HEK293T (cell line): Measurements from ENCODE around the gene SUGT1.

Experiments used
- CTCF ChIA-PET: fragments of 350-600 bp; formaldehyde crosslinking; extraction: SDS; loops from one replicate; lab custom pipeline; 2021; ENCODE audit warnings: antibody characterized with exemption, inconsistent platforms; lab: Yijun Ruan, JAX
- POLR2A ChIA-PET: fragments of 350-600 bp; formaldehyde crosslinking; extraction: SDS; loops from one replicate; lab custom pipeline; 2020; ENCODE audit warnings: antibody characterized with exemption, inconsistent platforms; lab: Yijun Ruan, JAX
- DNase-seq: peaks from one replicate; pipeline ENCODE4 v3.0.0; 2012; ENCODE audit warnings: mixed read lengths; ENCODE audit errors: extremely low spot score
- ARNT ChIP-seq: fragments of 450-650 bp; IDR thresholded peaks from 2 replicates; pipeline ENCODE4 v1.6.1; 2017; ENCODE audit warnings: mild to moderate bottlenecking
- BHLHE40 ChIP-seq: fragments of 450-650 bp; IDR thresholded peaks from 2 replicates; pipeline ENCODE4 v1.6.1; 2016; ENCODE audit warnings: mild to moderate bottlenecking, moderate library complexity, borderline replicate concordance
- CTBP1 ChIP-seq: fragments of 450-650 bp; IDR thresholded peaks from 2 replicates; pipeline ENCODE4 v1.6.1; 2016; ENCODE audit warnings: borderline replicate concordance
- ELF4 ChIP-seq: fragments of 450-650 bp; IDR thresholded peaks from 2 replicates; pipeline ENCODE4 v1.6.1; 2017; ENCODE audit warnings: antibody characterized with exemption
- FOXA1 ChIP-seq: fragments of 450-650 bp; IDR thresholded peaks from 2 replicates; pipeline ENCODE4 v1.6.1; 2016; ENCODE audit warnings: mild to moderate bottlenecking
- FOXK2 ChIP-seq: fragments of 450-650 bp; IDR thresholded peaks from 2 replicates; pipeline ENCODE4 v1.6.1; 2016; ENCODE audit warnings: mild to moderate bottlenecking
- FOXM1 ChIP-seq: fragments of 450-650 bp; IDR thresholded peaks from 2 replicates; pipeline ENCODE4 v1.6.1; 2017; ENCODE audit warnings: mild to moderate bottlenecking, borderline replicate concordance
- HDGF ChIP-seq: fragments of 450-650 bp; IDR thresholded peaks from 2 replicates; pipeline ENCODE4 v1.6.1; 2017; ENCODE audit warnings: antibody characterized with exemption, borderline replicate concordance
- L3MBTL2 ChIP-seq: fragments of 450-650 bp; conservative IDR thresholded peaks from 2 replicates; pipeline ENCODE4 v1.6.1; 2016; ENCODE audit warnings: mild to moderate bottlenecking
- LEF1 ChIP-seq: fragments of 450-650 bp; IDR thresholded peaks from 2 replicates; pipeline ENCODE4 v1.6.1; 2017; ENCODE audit warnings: mild to moderate bottlenecking, borderline replicate concordance
- NFRKB ChIP-seq: fragments of 450-650 bp; IDR thresholded peaks from 2 replicates; pipeline ENCODE4 v1.6.1; 2016; ENCODE audit warnings: mild to moderate bottlenecking, moderate library complexity
- PKNOX1 ChIP-seq: fragments of 450-650 bp; IDR thresholded peaks from 2 replicates; pipeline ENCODE4 v1.6.1; 2016
- SP1 ChIP-seq: fragments of 450-650 bp; IDR thresholded peaks from 2 replicates; pipeline ENCODE4 v1.6.1; 2017
- SUZ12 ChIP-seq: fragments of 450-650 bp; IDR thresholded peaks from 2 replicates; pipeline ENCODE4 v1.6.1; 2016; ENCODE audit warnings: mild to moderate bottlenecking
- TARDBP ChIP-seq: fragments of 450-650 bp; IDR thresholded peaks from 2 replicates; pipeline ENCODE4 v1.6.1; 2016
- ZNF384 ChIP-seq: fragments of 450-650 bp; IDR thresholded peaks from 2 replicates; pipeline ENCODE4 v1.6.1; 2016

The SUGT1 gene

GRCh38 chr13:52723181-52723580, 70.5 kb downstream of the SUGT1 start:
- no peak for DNase-seq
- POLR2A ChIA-PET, result no interaction called here
- TF ChIP-seq NFRKB (no peak), ELF4 (no peak), SP1 (no peak), HDGF (no peak), FOXA1 (no peak), L3MBTL2 (no peak), BHLHE40 (no peak), PKNOX1 (no peak), SUZ12 (no peak), FOXM1 (no peak), LEF1 (no peak)
- CTCF ChIA-PET, result no interaction called here

GRCh38 chr13:52725302-52725701, 72.7 kb downstream of the SUGT1 start:
- no peak for DNase-seq
- ChIA-PET CTCF (no interaction called here), POLR2A (no interaction called here)
- no peak for TF ChIP-seq CTBP1
- TF ChIP-seq BHLHE40, result no peak
- TF ChIP-seq L3MBTL2, result no peak
- TF ChIP-seq ZNF384, result no peak
- TF ChIP-seq HDGF, result no peak
- no peak for TF ChIP-seq FOXM1
- no peak for TF ChIP-seq FOXA1
- no peak for TF ChIP-seq FOXK2
- TF ChIP-seq ELF4, result no peak
- TF ChIP-seq PKNOX1, result no peak
- TF ChIP-seq LEF1, result no peak
- TF ChIP-seq SP1, result no peak
- TF ChIP-seq NFRKB, result no peak
- TF ChIP-seq ARNT, result no peak
- no peak for TF ChIP-seq TARDBP
- no peak for TF ChIP-seq SUZ12

GRCh38 chr13:52726258-52726657, 73.6 kb downstream of the SUGT1 start:
- no peak for TF ChIP-seq ELF4
- TF ChIP-seq PKNOX1, result no peak
- no peak for TF ChIP-seq ARNT
- no peak for TF ChIP-seq ZNF384
- no peak for TF ChIP-seq NFRKB
- no peak for TF ChIP-seq FOXM1
- TF ChIP-seq FOXK2, result no peak
- no peak for TF ChIP-seq TARDBP
- no peak for TF ChIP-seq FOXA1
- ChIA-PET POLR2A (no interaction called here), CTCF (no interaction called here)
- no peak for DNase-seq

GRCh38 chr13:52734075-52734623, 81.5 kb downstream of the SUGT1 start:
- CTCF ChIA-PET, result interaction anchor here (0.6 to 0.8 kb wide), 2 partner anchors 11 to 18 kb away, joined by 3 read pairs; no protein-coding TSS in a partner anchor
- POLR2A ChIA-PET, result no interaction called here
- no peak for DNase-seq
- TF ChIP-seq FOXM1, result no peak
- no peak for TF ChIP-seq FOXA1
- no peak for TF ChIP-seq HDGF
- TF ChIP-seq PKNOX1, result no peak
- no peak for TF ChIP-seq ARNT
- no peak for TF ChIP-seq NFRKB
- TF ChIP-seq SUZ12, result no peak
- no peak for TF ChIP-seq LEF1
- TF ChIP-seq TARDBP, result no peak
- no peak for TF ChIP-seq SP1
- no peak for TF ChIP-seq FOXK2
- TF ChIP-seq BHLHE40, result no peak
- no peak for TF ChIP-seq ZNF384
- no peak for TF ChIP-seq ELF4
- TF ChIP-seq L3MBTL2, result no peak

- no peak for DNase-seq
- ChIA-PET POLR2A (no interaction called here), CTCF (no interaction called here)
- no peak for TF ChIP-seq BHLHE40
- TF ChIP-seq CTBP1, result no peak
- no peak for TF ChIP-seq FOXA1
- no peak for TF ChIP-seq L3MBTL2
- TF ChIP-seq SP1, result no peak
- no peak for TF ChIP-seq HDGF
- TF ChIP-seq LEF1, result no peak
- no peak for TF ChIP-seq ELF4
- no peak for TF ChIP-seq PKNOX1
- TF ChIP-seq NFRKB, result no peak
- TF ChIP-seq FOXM1, result no peak
- no peak for TF ChIP-seq ARNT
- TF ChIP-seq FOXK2, result no peak
- TF ChIP-seq ZNF384, result no peak
- TF ChIP-seq TARDBP, result no peak
- TF ChIP-seq SUZ12, result no peak
These were observed 84.3 kb downstream of the SUGT1 start for GRCh38 chr13:52736891-52737290.
